Mucosa of rectum (tissue), 2 donors: ENCODE data around the gene PIM2.
"Not testable (repeated sequence)": the region's sequence is repeated elsewhere in the genome, so short reads cannot be mapped to it uniquely, and the experiment has no call there.

Source experiments
- H3K27ac ChIP-seq, 2 donors: one replicate each; pipeline ENCODE4 v1.7.0; 2013; ENCODE audit warnings: inconsistent platforms in 2 of 2, low read depth in 2 of 2, low read length in 2 of 2
- H3K27me3 ChIP-seq, 2 donors: one replicate each; pipeline ENCODE4 v1.7.0; 2013; ENCODE audit warnings: low read length in 2 of 2; ENCODE audit not compliant: control insufficient read depth in 2 of 2, insufficient read depth in 2 of 2
- H3K36me3 ChIP-seq, 2 donors: one replicate each; pipeline ENCODE4 v1.7.0; 2013; ENCODE audit warnings: low read length in 2 of 2; ENCODE audit not compliant: control insufficient read depth in 2 of 2, insufficient read depth in 2 of 2
- H3K4me1 ChIP-seq, 2 donors: one replicate each; pipeline ENCODE4 v1.7.0; 2013; ENCODE audit warnings: low read length in 2 of 2, mild to moderate bottlenecking in 1 of 2; ENCODE audit not compliant: control insufficient read depth in 2 of 2, insufficient read depth in 2 of 2
- H3K4me3 ChIP-seq, 2 donors: one replicate each; pipeline ENCODE4 v1.7.0; 2013; ENCODE audit warnings: low read length in 2 of 2
- H3K9ac ChIP-seq, 2 donors: one replicate each; pipeline ENCODE4 v1.7.0; 2013; ENCODE audit warnings: low read length in 2 of 2, low read depth in 1 of 2, mild to moderate bottlenecking in 1 of 2
- H3K9me3 ChIP-seq, 2 donors: one replicate each; pipeline ENCODE4 v1.7.0; 2013; ENCODE audit warnings: low read length in 2 of 2; ENCODE audit not compliant: control insufficient read depth in 2 of 2
- donor health status: healthy.
- donor health status: Normal muscosa, but diverticular disease.

Gene PIM2

DNA sequence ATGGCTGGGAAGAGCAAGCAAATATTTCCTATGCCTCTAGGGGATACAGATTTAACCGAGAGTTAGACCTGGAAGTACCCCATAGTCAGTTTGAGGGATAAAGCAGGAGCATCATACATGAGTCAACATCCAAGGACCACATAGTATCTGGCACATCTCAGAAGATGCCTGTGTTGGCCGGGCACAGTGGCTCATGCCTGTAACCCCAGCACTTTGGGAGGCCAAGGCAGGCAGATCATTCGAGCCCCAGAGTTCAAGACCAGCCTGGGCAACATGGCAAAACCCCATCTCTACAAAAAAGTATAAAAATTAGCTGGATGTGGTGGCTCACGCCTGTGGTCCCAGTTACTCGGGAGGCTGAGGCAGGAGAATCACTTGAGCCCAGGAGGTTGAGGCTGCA is 32.2 kb downstream of the PIM2 start:
- H3K36me3 ChIP-seq, H3K9me3 ChIP-seq, H3K9ac ChIP-seq, H3K4me1 ChIP-seq, H3K27me3 ChIP-seq, H3K4me3 ChIP-seq, H3K27ac ChIP-seq: not testable (repeated sequence)

DNA sequence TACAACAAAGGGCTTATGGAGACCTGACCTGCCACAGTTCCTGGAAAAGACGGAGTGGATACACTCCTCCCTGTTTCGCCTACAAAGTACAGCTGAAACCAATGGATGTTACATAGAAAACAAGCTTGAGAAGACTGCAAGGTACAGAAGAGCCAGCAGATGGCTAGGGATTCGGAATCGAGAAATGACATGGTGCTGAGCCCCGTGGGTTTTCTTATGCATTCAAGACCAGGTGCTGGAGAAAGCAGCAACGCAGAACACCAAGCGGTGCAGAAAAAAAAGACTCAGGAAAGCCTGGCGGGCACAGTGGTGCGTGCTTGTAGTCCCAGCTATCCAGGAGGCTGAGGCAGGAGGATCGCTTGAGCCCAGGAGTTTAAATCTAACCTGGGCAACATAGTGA is 35.1 kb downstream of the PIM2 start:
- H3K4me3 ChIP-seq, result no peak overlapping the region
- no peaks in the 10 kb centered on the region for H3K4me1 ChIP-seq
- H3K36me3 ChIP-seq, result no peaks in the 10 kb centered on the region
- H3K27me3 ChIP-seq, result no peaks in the 10 kb centered on the region
- no peak overlapping the region for H3K27ac ChIP-seq
- H3K9me3 ChIP-seq, result no peaks in the 10 kb centered on the region
- no peak overlapping the region for H3K9ac ChIP-seq

DNA sequence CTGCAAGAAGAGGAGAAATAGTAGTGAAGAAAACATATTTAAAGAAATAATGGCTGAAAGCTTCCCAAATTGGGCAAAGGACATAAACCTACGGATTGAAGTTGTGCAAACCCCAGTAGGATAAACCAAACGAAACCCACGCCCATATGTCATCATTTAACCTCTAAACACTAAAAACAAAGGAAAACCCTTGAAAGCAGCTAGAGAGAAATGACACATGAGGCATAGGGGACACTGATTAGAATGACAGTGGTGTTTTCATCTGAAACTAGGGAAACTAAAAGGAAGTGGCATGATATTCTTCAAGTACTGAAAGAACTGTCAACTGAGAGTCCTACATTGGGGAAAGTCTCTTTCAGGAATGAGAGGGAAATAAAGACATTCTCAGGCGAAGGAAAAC is 41.9 kb downstream of the PIM2 start:
- not testable (repeated sequence) for H3K27ac ChIP-seq, H3K27me3 ChIP-seq, H3K9me3 ChIP-seq, H3K4me1 ChIP-seq, H3K4me3 ChIP-seq, H3K9ac ChIP-seq, H3K36me3 ChIP-seq

- not testable (repeated sequence) for H3K27ac ChIP-seq, H3K27me3 ChIP-seq, H3K36me3 ChIP-seq, H3K9ac ChIP-seq, H3K4me3 ChIP-seq, H3K9me3 ChIP-seq, H3K4me1 ChIP-seq
These were observed 46.8 kb downstream of the PIM2 start for GRCh38 chrX:48872017-48872416.

GRCh38 chrX:48864210-48864609 is 54.6 kb downstream of the PIM2 start:
- no peak overlapping the region for H3K9ac ChIP-seq
- H3K36me3 ChIP-seq, result no peaks in the 10 kb centered on the region
- H3K4me1 ChIP-seq, result no peaks in the 10 kb centered on the region
- H3K4me3 ChIP-seq, result no peak overlapping the region
- H3K9me3 ChIP-seq, result no peaks in the 10 kb centered on the region
- H3K27ac ChIP-seq, result no peak overlapping the region
- H3K27me3 ChIP-seq, result no peaks in the 10 kb centered on the region
